Panc1 (cell line): ENCODE measurements around the gene ITPRIPL2. TPM values are rescaled to one million over a fixed set of nuclear protein-coding genes. Genes with fewer than 3 reads are reported as not detected.

Experiments
- ATAC-seq: fragments of 200-7000 bp; cut with Tn5 transposase; 2 replicates; pipeline ENCODE4 v1.9.1; 2020; ENCODE audit warnings: mild to moderate bottlenecking, moderate library complexity
- BruUV-seq: library from RNA; stranded (reverse); fragments of 400-500 nt; replicated peaks from 2 replicates; lab custom pipeline; 2021; lab: Mats Ljungman, UMichigan
- CTCF ChIA-PET: fragments of 300-600 bp; sonication (Branson Sonifier 250); formaldehyde crosslinking; loops from one replicate; lab custom pipeline; 2022; ENCODE audit warnings: antibody characterized with exemption; lab: Charles Lee
- POLR2A ChIA-PET: fragments of 300-600 bp; sonication (Branson Sonifier 250); formaldehyde crosslinking; loops from one replicate; lab custom pipeline; 2022; ENCODE audit warnings: antibody characterized with exemption; lab: Charles Lee
- DNase-seq: peaks from one replicate; pipeline ENCODE4 v3.0.0-alpha.2; 2010; ENCODE audit warnings: low read depth, low spot score
- H3K27ac ChIP-seq: 2 replicates; pipeline ENCODE4 v1.5.1; 2011; ENCODE audit warnings: mild to moderate bottlenecking, low read length, inconsistent platforms
- H3K27me3 ChIP-seq: fragments of 200-500 bp; sonication (Bioruptor generic); 2 replicates; pipeline ENCODE4 v1.6.0; 2014; ENCODE audit warnings: low read length, inconsistent platforms; ENCODE audit not compliant: control insufficient read depth, insufficient read depth
- H3K36me3 ChIP-seq: fragments of 200-500 bp; sonication (Bioruptor generic); 2 replicates; pipeline ENCODE4 v1.5.1; 2014; ENCODE audit warnings: inconsistent platforms, mild to moderate bottlenecking, low read length, moderate library complexity; ENCODE audit not compliant: control insufficient read depth, insufficient read depth
- H3K4me1 ChIP-seq: 2 replicates; pipeline ENCODE4 v1.5.1; 2011; ENCODE audit warnings: inconsistent platforms, mild to moderate bottlenecking, low read length, moderate library complexity; ENCODE audit not compliant: control insufficient read depth, insufficient read depth
- H3K4me3 ChIP-seq, 2 experiments: 2 replicates each; pipeline ENCODE4 v1.5.1; 2011 to 2012; ENCODE audit warnings: low read depth in 2 of 2, low read length in 2 of 2, mild to moderate bottlenecking in 2 of 2, inconsistent platforms in 1 of 2, moderate library complexity in 1 of 2
- H3K9me3 ChIP-seq: fragments of 200-500 bp; sonication (Bioruptor generic); 2 replicates; pipeline ENCODE4 v1.5.1; 2014; ENCODE audit warnings: low read depth, mild to moderate bottlenecking, inconsistent platforms, low read length, moderate library complexity; ENCODE audit not compliant: control insufficient read depth, insufficient read depth
- CTCF ChIP-seq: fragments of 450-650 bp; IDR thresholded peaks from 2 replicates; pipeline ENCODE4 v1.5.1; 2017; ENCODE audit warnings: mild to moderate bottlenecking
- POLR2AphosphoS5 ChIP-seq: IDR thresholded peaks from 2 replicates; pipeline ENCODE4 v1.6.1; 2012; ENCODE audit warnings: mild to moderate bottlenecking, low read depth, low read length, moderate library complexity
- REST ChIP-seq, 2 experiments: IDR thresholded peaks; 2 replicates each; pipeline ENCODE4 v1.6.1; 2011 to 2012; ENCODE audit warnings: low read depth in 2 of 2, control low read depth in 1 of 2, low read length in 1 of 2, mild to moderate bottlenecking in 1 of 2, moderate library complexity in 1 of 2; ENCODE audit not compliant: insufficient read depth in 1 of 2
- SIN3A ChIP-seq: IDR thresholded peaks from 2 replicates; pipeline ENCODE4 v1.6.1; 2012; ENCODE audit warnings: low read depth, mild to moderate bottlenecking, low read length, moderate library complexity, borderline replicate concordance; ENCODE audit not compliant: insufficient read depth
- TCF7L2 ChIP-seq: IDR thresholded peaks from 2 replicates; pipeline ENCODE4 v1.6.1; 2011; ENCODE audit warnings: mild to moderate bottlenecking, low read depth, low read length, inconsistent platforms
- in situ Hi-C: cut with HindIII; loops from 2 replicates; pipeline ENCODE4 v1.10.0; 2016; ENCODE audit warnings: low sequenced_read_pairs, low pct_unique_long_range_greater_than_20kb
- intact Hi-C: fragments of 100-400 bp; cut with micrococcal nuclease; formaldehyde crosslinking; loops from one replicate; pipeline ENCODE4 v1.10.0; 2022; ENCODE audit not compliant: unreplicated experiment
- total RNA-seq: library from RNA; stranded (reverse); gene quantifications from one replicate; pipeline ENCODE4 v1.2.1, GENCODE V29; 2021; ENCODE audit not compliant: unreplicated experiment

ITPRIPL2 gene
- total RNA-seq, 1 experiment from 2014 or later = 83.2 TPM

- intact Hi-C loops (no loop called here), in situ Hi-C loops (no loop called here)
- no peaks in the 10 kb centered on the region for H3K9me3 ChIP-seq
- no peak overlapping the region for H3K4me3 ChIP-seq
- H3K4me1 ChIP-seq = peaks cover 28% of the 10 kb centered on the region
- CTCF ChIA-PET = no interaction called here
- DNase-seq = no peak
- BruUV-seq = no TSS peak
- no peak for ATAC-seq
- no peak overlapping the region for H3K27ac ChIP-seq
- POLR2A ChIA-PET = no interaction called here
- TF ChIP-seq CTCF (no peak), SIN3A (no peak), POLR2AphosphoS5 (no peak), REST (IDR thresholded peaks at IDR 0.05; ENCODE audit: insufficient read depth in 1 of 2, low read depth in 2 of 2, low read length in 1 of 2) (no peak), TCF7L2 (no peak)
- no peaks in the 10 kb centered on the region for H3K36me3 ChIP-seq
- H3K27me3 ChIP-seq = no peaks in the 10 kb centered on the region
These were observed 12.5 kb downstream of the ITPRIPL2 start for GRCh38 chr16:19126300-19126699.

- in situ Hi-C loops = no loop called here
- H3K36me3 ChIP-seq = no peaks in the 10 kb centered on the region
- H3K27me3 ChIP-seq = no peaks in the 10 kb centered on the region
- POLR2A ChIA-PET = no interaction called here
- no peaks in the 10 kb centered on the region for H3K9me3 ChIP-seq
- CTCF ChIA-PET = no interaction called here
- TF ChIP-seq CTCF (no peak), SIN3A (no peak), POLR2AphosphoS5 (no peak), TCF7L2 (no peak), REST (IDR thresholded peaks at IDR 0.05; ENCODE audit: insufficient read depth in 1 of 2, low read depth in 2 of 2, low read length in 1 of 2) (no peak)
- no peak for DNase-seq
- no peak for ATAC-seq
- intact Hi-C loops = no loop called here
- no peak overlapping the region for H3K27ac ChIP-seq
- H3K4me3 ChIP-seq = no peak overlapping the region
- peaks cover 35% of the 10 kb centered on the region for H3K4me1 ChIP-seq
- no TSS peak for BruUV-seq
These were observed 13.4 kb downstream of the ITPRIPL2 start for GRCh38 chr16:19127205-19127604.
